ENCODE measurements around the gene XDH.

- no peak for TF ChIP-seq CTCF (IDR thresholded peaks at IDR 0.05)
- TF ChIP-seq EP300 (IDR thresholded peaks at IDR 0.05), result no peak
Observed at GRCh38 chr2:31333046-31333445, 81.5 kb downstream of the XDH start.

Measured in ovary (tissue), 3 donors.